MCF 10A (cell line): Measurements from ENCODE around the gene LDB3. TPM values are rescaled to one million over a fixed set of nuclear protein-coding genes. Genes with fewer than 3 reads are reported as not detected.

ENCODE experiments used
- BruUV-seq: library from RNA; stranded (reverse); fragments of 400-500 nt; replicated peaks from 2 replicates; lab custom pipeline; 2021; lab: Mats Ljungman, UMichigan
- CTCF ChIA-PET: fragments of 300-600 bp; sonication (Branson Sonifier 250); formaldehyde crosslinking; extraction: SDS; loops from one replicate; lab custom pipeline; 2021; ENCODE audit warnings: antibody characterized with exemption, inconsistent platforms; lab: Yijun Ruan, JAX
- POLR2A ChIA-PET: fragments of 300-600, 350-650 bp; sonication (Branson Sonifier 250); formaldehyde crosslinking; extraction: SDS; loops from one replicate; lab custom pipeline; 2020; ENCODE audit warnings: antibody characterized with exemption, inconsistent platforms; lab: Yijun Ruan, JAX
- DNase-seq: peaks from one replicate; pipeline ENCODE4 v3.0.0-alpha.2; 2018; ENCODE audit not compliant: unreplicated experiment
- H3K27ac Mint-ChIP-seq: one replicate; pipeline ENCODE4 v1.8.0; 2022; ENCODE audit warnings: mild to moderate bottlenecking, low read depth, mixed read lengths; ENCODE audit not compliant: unreplicated experiment
- H3K27me3 Mint-ChIP-seq: one replicate; pipeline ENCODE4 v1.8.0; 2022; ENCODE audit warnings: mixed read lengths; ENCODE audit not compliant: insufficient read depth, unreplicated experiment
- H3K36me3 Mint-ChIP-seq: one replicate; pipeline ENCODE4 v1.8.0; 2022; ENCODE audit warnings: mild to moderate bottlenecking, moderate library complexity, mixed read lengths; ENCODE audit not compliant: insufficient read depth, unreplicated experiment
- H3K4me1 Mint-ChIP-seq: one replicate; pipeline ENCODE4 v1.8.0; 2022; ENCODE audit warnings: mixed read lengths; ENCODE audit not compliant: insufficient read depth, unreplicated experiment
- H3K4me3 Mint-ChIP-seq: one replicate; pipeline ENCODE4 v1.8.0; 2022; ENCODE audit warnings: mild to moderate bottlenecking, moderate library complexity, mixed read lengths; ENCODE audit not compliant: unreplicated experiment
- H3K9me3 Mint-ChIP-seq: one replicate; pipeline ENCODE4 v1.8.0; 2022; ENCODE audit warnings: mixed read lengths; ENCODE audit not compliant: unreplicated experiment
- CTCF ChIP-seq: fragments of 200-600 bp; IDR thresholded peaks from one replicate; pipeline ENCODE4 v1.8.0; 2022; ENCODE audit warnings: antibody characterized with exemption, mild to moderate bottlenecking; ENCODE audit not compliant: unreplicated experiment
- intact Hi-C: fragments of 100-400 bp; cut with micrococcal nuclease; formaldehyde crosslinking; loops from 2 replicates; pipeline ENCODE4 v1.14.1; 2022
- total RNA-seq: library from RNA; stranded (reverse); gene quantifications from 2 replicates; pipeline ENCODE4 v1.2.3, GENCODE V29; 2022

The LDB3 gene
- total RNA-seq, 1 experiment from 2014 or later, result 0.23 TPM

GRCh38 chr10:86673827-86674581 is 5.7 kb downstream of the LDB3 start:
- no peaks in the 10 kb centered on the region for H3K4me1 Mint-ChIP-seq
- ChIA-PET CTCF (interaction anchor here (0.6 kb wide), 2 partner anchors 183 to 254 kb away, joined by 3 read pairs; no protein-coding TSS in a partner anchor), POLR2A (no interaction called here)
- DNase-seq, result no peak
- H3K4me3 Mint-ChIP-seq, result no peak overlapping the region
- H3K36me3 Mint-ChIP-seq, result no peaks in the 10 kb centered on the region
- no peaks in the 10 kb centered on the region for H3K27me3 Mint-ChIP-seq
- H3K27ac Mint-ChIP-seq, result no peak overlapping the region
- TF ChIP-seq CTCF, result no peak
- intact Hi-C loops, result no loop called here
- H3K9me3 Mint-ChIP-seq, result no peaks in the 10 kb centered on the region
- BruUV-seq, result no TSS peak

- Mint-ChIP-seq H3K4me1 (no peaks in the 10 kb centered on the region), H3K36me3 (no peaks in the 10 kb centered on the region), H3K4me3 (no peak overlapping the region), H3K27me3 (no peaks in the 10 kb centered on the region), H3K9me3 (no peaks in the 10 kb centered on the region), H3K27ac (no peak overlapping the region)
- TF ChIP-seq CTCF, result no peak
- BruUV-seq, result no TSS peak
- intact Hi-C loops, result no loop called here
- POLR2A ChIA-PET, result no interaction called here
- no peak for DNase-seq
- CTCF ChIA-PET, result interaction anchor here (0.6 kb wide), 1 partner anchor 255 kb away, joined by 3 read pairs; no protein-coding TSS in a partner anchor
Observed at GRCh38 chr10:86674912-86675311, 6.6 kb downstream of the LDB3 start.

- H3K27me3 Mint-ChIP-seq, result no peaks in the 10 kb centered on the region
- ChIA-PET CTCF (interaction anchor here (0.6 kb wide), 1 partner anchor 9 kb away, joined by 3 read pairs; no protein-coding TSS in a partner anchor), POLR2A (no interaction called here)
- no peaks in the 10 kb centered on the region for H3K36me3 Mint-ChIP-seq
- no peaks in the 10 kb centered on the region for H3K9me3 Mint-ChIP-seq
- no peaks in the 10 kb centered on the region for H3K4me1 Mint-ChIP-seq
- TF ChIP-seq CTCF, result no peak
- intact Hi-C loops, result no loop called here
- DNase-seq, result no peak
- H3K27ac Mint-ChIP-seq, result no peak overlapping the region
- BruUV-seq, result no TSS peak
- H3K4me3 Mint-ChIP-seq, result no peak overlapping the region
Observed at GRCh38 chr10:86677374-86677773, 9.1 kb downstream of the LDB3 start.

GRCh38 chr10:86678999-86679792 is 10.9 kb downstream of the LDB3 start:
- Mint-ChIP-seq H3K27me3 (no peaks in the 10 kb centered on the region), H3K27ac (no peak overlapping the region), H3K4me3 (no peak overlapping the region), H3K36me3 (no peaks in the 10 kb centered on the region), H3K9me3 (no peaks in the 10 kb centered on the region), H3K4me1 (no peaks in the 10 kb centered on the region)
- intact Hi-C loops, result no loop called here
- BruUV-seq, result no TSS peak
- DNase-seq, result no peak
- TF ChIP-seq CTCF, result no peak
- ChIA-PET POLR2A (no interaction called here), CTCF (no interaction called here)
